GM19438 (cell line): ENCODE data around the gene GJA1.
"Not testable (repeated sequence)": the region's sequence is repeated elsewhere in the genome, so short reads cannot be mapped to it uniquely, and the experiment has no call there.

Experiments used
- ATAC-seq: cut with Tn5 transposase; IDR thresholded peaks from one replicate; pipeline ENCODE4 v1.9.1; 2021; ENCODE audit warnings: low read depth; ENCODE audit not compliant: unreplicated experiment

The GJA1 gene

DNA sequence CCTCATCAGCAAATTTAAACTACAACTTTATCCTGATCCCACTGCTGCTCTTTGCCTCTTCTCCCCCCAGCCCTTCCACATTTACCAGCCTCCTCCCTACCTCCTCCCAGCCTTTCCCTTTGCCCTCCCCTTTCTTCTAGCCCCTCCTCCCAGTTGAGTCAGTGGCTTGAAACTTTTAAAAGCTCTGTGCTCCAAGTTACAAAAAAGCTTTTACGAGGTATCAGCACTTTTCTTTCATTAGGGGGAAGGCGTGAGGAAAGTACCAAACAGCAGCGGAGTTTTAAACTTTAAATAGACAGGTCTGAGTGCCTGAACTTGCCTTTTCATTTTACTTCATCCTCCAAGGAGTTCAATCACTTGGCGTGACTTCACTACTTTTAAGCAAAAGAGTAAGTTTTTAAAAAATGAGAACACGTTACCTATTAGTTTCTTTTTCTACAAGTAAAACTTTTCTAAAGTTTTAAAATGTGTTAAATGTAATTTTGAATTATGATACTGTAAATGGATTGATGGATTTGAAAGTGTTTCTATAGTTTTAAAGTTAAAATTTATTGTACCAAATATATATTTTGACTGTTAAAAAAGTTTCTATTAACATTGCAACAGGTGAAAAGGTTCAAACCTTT is at the start of gene GJA1:
Gene GJA1 (plus strand): TSS at position 203 of the 626 bp plus-strand sequence. CDS start 11,202 bp downstream, outside the sequence.
- ATAC-seq, result no peak

DNA sequence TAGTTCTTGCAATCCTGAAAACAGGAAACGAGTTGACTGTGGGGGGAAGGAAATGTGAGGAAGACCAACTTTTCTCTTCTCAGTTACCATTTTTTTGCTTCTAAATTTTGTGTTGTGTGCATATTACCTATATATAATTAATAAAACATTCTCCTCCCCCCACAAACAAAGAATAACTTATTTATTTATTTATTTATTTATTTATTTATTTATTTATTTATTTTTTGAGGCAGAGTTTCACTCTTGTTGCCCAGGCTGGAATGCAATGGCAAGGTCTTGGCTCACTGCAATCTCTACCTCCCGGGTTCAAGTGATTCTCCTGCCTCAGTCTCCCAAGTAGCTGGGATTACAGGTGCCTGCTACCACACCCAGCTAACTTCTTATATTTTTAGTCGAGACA is 48.9 kb upstream of the GJA1 start:
- ATAC-seq, result not testable (repeated sequence)

DNA sequence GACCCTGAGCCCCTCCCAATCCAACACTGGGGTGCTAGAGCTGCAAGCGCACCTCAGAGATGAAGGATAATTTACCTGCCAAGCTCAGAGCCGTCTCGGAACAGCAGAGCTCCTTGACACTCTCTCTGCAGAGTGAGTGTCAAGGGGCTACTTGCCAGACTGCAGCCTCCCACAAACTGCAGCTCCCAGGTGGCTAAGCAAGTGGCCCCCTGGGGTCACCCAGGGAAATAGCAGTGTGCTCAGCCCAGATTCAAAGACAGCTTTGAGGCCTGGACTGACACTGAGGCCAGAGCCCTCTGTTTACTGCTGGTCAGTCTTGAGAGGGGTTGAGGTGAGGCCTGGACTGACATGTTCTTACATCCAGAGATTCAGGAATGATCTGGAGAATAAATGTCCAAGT is 46.0 kb upstream of the GJA1 start:
- no peak for ATAC-seq

DNA sequence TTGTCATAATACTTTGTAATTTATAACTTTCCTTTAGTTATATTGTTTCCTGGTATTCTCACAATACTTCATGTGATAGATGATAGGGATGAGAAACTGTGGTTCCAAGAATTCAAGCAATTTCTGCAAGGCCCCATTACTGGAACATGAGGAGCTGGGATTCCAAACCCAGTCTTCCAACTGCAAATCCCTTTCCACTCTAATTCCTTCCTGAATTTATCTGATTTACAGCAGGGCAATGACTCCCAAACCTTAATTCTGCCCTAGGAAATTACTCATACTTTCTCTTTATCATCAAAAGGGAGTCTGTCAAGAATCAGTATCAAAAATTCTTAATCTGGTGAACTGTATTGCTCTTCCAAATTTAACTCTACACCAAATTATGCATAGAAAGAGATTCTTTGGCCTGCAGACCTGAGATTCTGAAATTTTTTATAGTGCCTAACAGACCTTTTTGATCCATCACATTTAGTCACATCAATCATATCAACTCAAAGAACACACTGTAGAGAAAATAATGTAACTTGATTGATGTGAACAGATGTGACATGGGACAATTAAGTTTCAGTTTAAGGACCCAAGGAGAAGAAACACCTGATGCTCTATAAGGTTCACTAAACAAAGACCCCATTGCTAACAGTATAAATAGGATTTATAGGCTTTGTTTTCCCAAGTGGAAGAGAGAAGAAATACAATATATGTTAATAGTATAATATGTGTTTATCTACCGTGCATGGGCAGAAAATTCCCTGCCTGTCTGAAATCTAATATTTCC is 41.5 kb upstream of the GJA1 start:
- ATAC-seq, result no peak

DNA sequence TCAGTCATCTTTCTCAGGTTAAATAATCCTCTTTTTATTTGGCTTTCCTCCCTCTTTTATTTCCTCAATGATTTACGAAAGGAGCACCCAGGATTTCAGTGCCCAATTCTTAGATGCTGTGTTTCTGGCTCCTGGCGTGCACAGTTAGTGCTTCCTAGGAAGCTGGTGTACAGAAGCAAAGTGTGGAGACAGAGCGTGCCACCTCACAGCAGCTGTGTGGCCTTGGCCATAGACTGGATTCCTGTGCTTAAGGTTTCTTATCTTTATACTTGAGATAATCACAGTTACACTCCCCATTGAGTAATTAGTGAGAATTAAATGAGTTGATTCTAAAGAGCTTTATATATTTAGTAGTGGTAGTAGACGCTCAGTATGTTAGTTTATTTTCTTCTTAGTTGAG is 39.7 kb upstream of the GJA1 start:
- no peak for ATAC-seq

DNA sequence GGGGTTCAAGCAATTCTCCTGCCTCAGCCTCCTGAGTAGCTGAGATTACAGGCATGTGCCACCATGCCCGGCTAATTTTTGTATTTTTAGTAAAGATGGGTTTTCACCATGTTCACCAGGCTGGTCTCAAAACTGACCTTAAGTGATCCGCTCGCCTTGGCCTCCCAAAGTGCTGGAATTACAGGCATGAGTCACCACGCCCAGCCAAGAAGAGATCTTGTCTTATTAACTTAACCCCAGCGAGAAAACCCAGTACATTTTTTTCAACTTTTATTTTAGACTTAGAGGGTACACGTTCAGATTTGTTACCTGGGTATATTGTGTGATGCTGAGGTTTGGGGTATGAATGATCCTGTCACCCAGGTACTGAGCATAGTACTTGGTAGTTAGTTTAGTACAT is 38.3 kb upstream of the GJA1 start:
- not testable (repeated sequence) for ATAC-seq

DNA sequence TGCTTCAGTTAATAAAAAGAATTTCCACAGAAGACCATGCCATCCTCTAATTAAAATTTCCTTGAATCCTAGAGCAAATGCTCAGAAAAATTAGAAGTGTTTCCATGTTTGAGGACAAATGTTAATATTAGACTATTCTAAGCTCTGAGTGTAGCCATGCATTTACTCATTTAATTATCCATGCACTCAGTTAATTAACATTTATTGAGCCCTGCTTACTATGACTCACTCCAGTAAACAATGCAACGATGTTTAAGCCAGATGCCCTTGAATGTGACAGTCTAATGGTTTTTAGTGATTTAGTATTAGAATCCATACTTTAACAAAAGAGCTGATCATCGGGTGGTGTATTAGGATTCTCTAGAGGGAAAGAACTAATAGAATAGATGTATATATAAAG is 37.3 kb upstream of the GJA1 start:
- no peak for ATAC-seq

DNA sequence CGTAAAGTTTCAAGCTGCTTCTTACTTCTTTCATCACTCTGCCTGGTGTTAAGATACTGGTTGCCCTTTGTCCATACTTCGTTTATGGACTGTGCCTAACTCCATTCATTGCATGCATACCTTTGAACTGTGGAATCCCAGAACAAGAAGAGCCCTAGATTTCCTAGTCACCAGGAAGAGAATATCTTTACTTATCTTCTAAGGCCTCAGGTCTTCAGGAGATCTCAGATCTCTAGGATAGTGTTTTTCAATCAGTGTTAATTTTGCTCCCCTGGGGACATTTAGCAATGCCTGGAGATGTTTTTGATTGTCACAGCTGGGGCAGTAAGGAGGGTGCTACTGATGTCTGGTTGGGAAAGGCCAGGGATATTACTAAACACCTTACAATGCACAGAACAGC is 35.5 kb upstream of the GJA1 start:
- ATAC-seq, result no peak

DNA sequence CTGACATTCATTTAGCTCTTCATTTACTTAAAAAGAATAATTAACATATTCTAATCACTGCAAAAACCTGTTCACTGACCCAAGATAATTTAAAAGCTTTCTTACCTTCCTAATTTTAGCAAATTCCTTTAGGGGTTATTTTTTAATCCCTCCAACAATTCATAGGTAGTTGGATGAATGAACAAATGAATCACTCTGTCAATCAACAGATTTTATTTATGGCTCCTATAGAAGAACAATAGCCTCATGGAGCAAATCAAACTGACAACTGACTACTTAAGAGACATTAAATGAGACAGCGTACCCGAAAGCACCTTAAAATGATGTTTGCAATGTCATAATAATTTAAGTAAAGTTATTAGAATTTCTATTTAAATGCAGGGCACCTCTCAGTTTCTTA is 31.5 kb upstream of the GJA1 start:
- ATAC-seq, result no peak

DNA sequence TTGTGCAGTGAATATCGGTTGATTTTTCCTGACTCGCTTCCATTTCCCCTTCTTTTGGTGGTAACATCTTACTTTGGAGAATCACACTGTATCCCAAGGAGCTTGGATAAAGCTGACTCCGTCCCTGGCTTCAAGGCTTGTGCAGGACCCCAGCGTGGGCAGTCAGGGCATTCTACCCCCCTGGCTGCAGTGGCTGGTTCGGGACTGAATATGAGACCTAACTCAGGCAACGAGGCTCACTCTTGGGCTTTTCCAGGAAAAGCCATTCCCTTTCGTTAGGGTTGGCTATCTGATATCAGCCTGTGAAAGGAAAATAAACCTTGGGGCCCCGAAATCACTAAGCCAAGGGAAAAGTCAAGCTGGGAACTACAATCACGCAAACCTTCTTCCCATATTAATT is 30.1 kb upstream of the GJA1 start:
- no peak for ATAC-seq

DNA sequence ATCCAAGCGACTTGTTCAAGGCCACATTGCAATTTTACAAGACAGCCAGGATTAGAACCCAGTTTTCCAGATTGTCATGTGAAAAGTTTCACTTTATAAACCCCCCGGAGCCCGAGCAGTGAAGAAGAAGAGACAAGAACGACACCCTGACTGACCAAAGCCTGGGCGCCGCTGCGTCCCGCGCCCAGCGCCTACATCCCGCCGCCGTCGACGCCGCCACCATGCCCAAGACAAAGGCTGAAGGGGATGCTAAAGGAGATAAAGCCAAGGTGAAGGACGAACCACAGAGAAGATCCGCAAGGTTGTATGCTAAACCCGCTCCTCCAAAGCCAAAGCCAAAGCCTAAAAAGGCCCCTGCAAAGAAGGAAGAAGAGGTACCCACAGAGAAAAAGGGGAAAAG is 27.1 kb upstream of the GJA1 start:
- no peak for ATAC-seq

DNA sequence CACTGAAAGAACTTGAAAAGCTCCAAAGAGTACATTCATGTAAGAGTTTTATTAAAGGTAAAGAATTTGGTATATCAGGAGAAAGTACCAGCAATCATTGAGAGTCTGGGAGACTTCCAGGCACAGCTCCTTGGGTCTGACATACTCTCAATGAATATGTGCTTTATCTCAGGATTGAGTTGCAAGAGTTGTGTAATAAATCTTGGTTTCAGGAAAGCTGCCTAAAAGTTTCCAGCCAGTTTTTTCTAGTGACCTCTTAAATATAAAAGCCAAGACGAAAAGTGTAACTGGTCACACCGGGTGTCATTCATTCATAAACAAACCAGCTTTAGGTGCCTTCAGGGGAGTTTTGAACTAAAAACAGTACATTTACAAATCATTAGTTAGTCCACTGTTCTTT is 21.6 kb upstream of the GJA1 start:
- no peak for ATAC-seq

DNA sequence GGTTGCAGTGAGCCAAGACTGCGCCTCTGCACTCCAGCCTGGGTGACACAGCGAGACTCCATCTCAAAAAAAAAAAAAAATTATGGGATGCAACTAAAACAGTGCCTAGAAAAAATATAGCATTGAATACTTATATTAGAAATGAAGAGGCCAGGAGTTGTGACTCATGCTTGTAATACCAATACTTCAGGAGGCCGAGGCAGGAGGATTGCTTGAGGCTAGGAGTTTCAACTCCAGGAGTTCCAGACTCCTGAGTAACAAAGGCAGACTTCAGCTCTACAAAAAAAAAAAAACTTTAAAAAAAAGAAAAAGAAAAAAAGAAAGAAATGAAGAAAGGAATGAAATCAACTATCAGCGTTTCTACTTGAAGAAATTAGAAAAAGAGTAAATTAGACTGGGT is 17.1 kb upstream of the GJA1 start:
- no peak for ATAC-seq

DNA sequence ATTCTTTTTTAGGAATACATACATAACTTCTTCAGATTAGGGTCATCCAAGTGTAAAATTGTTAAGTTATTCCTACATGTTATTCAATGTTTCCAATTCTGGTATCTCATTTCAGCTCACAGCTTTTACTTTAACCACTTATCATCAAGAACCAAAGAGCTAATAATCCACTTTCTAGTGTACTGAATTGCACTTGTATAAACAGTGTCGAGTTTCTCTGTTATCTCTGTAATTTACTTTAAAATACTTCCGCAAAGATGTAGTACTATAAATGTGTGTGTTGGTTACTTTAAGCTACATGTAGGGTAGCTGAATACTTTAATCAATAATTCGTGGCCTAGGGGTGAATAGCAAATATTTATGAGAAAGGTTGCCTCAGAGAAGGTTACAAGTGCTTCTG is 8.8 kb upstream of the GJA1 start:
- no peak for ATAC-seq

DNA sequence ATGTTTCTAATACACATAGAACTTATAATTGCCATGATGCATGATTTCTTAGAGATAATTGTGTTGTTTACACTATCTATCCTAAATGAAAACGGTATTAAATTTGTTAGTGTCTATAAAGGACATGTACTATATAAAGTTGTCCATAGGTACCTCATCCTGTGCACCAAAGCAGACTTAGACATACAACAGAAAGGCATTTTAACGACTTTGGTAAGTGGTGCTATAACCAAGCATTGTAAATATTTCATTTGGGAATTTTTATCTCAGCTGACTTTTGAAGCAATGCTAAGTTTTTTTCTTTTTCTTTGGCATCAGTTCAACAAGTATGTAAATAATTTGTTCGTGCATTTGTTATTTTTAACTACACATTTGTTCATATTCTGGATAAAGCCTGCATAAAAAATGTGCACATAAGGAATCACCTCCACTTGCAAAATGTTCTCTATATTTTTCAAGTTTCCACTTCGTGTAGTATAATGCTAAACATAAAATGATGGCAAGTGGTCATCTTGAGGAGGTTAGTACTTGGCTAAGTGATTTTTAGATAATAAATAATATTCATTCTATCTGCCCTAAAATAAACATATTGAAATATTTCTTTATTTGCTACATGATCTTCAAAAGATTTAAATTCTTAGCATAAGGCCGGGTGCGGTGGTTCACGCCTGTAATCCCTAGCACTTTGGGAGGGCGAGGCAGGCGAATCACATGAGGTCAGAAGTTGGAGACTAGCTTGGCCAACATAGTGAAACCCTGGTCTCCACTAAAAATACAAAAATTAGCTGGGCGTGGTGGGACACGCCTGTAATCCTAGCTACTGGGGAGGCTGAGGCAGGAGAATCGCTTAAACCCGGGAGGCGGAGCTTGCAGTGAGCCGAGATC is 6.3 kb upstream of the GJA1 start:
- ATAC-seq, result no peak

DNA sequence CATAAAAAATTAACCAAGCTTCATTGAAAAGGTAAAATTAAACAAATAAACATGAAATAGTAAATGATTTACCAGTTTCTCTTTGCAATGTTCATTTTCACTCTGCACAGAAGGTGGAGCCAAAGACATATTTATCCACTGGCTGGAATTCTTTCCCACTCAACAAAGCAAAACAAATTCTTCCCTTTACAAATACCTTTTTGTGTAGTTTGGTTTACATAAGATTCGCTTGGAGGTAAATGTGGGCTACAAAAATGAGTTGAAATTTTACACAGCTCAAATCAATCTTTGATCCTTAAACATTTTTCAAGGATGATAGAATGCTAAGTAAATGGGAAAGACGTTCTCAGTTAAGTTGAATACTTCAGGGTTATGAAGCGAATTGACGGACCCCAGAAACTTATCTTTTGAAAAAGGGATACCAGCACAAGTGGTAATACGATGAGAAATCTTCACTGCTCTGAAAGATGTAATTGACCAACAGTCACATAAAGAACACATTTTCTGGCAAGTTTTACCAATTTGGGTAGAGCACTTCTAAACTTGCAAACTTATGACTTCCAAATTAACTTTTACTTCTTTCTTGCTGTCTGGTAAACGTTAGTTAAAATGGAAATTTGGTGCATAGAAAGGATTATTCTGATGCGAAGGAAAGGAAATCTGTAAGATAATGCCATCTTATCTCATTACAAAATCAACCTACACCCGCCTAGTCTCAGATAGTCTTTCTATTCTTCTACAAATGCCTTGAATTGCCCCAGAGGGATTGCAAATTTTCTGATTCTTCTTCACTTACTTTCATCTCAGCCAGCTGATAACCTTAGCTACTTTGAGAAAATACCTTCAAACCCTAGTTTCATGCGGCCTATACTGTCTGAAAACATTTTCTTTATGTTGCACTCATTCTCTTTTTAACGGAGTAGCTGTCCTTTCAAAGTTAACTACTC is 4.7 kb upstream of the GJA1 start:
- ATAC-seq, result no peak

DNA sequence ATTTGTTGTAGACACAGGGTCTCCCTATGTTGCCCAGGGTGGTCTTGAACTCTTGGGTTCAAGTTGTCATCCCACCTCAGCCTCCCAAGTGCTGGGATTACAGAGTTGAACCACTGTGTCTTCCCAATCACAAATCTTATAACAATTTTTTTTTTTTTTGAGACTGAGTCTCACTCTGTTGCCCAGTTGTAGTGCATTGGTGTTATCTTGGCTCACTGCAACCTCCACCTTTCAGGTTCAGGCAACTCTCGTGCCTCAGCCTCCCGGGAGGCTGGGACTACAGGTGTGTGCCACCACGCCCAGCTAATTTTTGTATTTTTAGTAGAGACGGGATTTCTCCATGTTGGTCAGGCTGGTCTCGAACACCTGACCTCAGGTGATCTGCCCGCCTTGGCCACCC is 3.7 kb upstream of the GJA1 start:
- ATAC-seq, result not testable (repeated sequence)

DNA sequence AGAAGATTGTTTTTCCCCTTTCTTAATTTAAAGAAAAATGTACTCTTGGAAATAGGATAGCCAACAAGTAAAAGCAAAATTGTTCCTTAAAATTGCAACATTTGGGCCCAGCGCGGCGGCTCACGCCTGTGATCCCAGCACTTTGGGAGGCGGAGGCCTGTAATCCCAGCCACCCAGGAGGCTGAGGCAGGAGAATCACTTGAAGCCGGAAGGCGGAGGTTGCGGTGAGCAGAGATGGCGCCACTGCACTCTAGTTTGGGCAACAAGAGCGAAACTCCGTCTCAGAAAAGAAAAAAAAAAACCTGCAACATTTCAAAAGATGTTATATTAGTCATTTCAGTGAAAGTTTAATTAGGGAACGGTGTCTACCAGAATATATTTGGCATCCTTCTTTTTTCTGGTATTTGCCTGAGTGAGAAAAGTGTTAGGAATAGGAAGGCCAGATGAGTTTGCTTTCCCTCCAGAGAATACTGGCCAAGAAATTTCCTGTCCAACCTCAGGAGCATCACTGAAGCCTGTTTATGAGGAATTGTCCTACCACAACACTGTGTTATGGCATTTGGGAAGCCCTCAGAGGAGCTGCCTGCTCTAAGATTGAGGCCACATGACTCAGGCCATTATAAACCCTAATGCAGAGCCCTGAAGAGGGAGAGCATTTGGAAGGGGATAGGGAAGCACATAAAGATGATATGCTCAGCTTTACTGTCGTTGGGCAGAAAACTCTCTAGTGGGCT is 1.2 kb upstream of the GJA1 start:
- ATAC-seq, result no peak

DNA sequence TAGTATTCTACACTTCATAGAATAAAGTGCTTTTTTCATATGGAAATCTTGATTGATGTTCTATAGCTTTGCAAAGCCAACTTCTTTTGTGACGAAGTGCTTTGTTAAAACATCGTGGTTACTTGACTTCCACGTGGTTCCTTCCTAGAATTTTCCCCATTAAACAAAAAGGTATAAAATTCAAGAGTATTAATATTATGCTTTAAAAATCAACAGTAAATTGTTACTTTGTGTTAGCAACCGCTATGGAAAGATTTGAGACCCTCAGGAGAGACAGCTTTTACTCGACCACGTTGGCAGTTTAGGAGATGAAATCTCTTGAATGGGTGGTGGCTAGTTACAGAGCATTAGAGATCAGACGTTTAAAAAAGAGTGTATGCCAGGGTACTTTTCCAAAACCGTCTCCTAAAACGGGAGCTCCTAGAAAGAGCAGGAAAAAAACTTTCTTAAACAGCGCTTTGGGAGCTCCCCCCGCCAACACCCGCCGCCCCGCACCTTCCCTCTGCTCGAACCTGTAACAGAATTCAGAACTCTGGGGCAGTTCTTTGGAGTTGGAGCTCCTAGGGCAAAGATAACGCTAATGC is 920 bp downstream of the GJA1 start:
- no peak for ATAC-seq
